GM21390 (cell line): ENCODE measurements around the gene CRB1.
"Not testable (repeated sequence)": the region's sequence is repeated elsewhere in the genome, so short reads cannot be mapped to it uniquely, and the experiment has no call there.

Experiments
- ATAC-seq: cut with Tn5 transposase; IDR thresholded peaks from one replicate; pipeline ENCODE4 v1.9.1; 2021; ENCODE audit not compliant: unreplicated experiment

The CRB1 gene

GRCh38 chr1:197453376-197454058 is 185.5 kb downstream of the CRB1 start:
- no peak for ATAC-seq

- ATAC-seq, result no peak
Observed at GRCh38 chr1:197462539-197462938, 194.5 kb downstream of the CRB1 start.

GRCh38 chr1:197463142-197463541 is 195.1 kb downstream of the CRB1 start:
- no peak for ATAC-seq

GRCh38 chr1:197464044-197464443 is 196.0 kb downstream of the CRB1 start:
- ATAC-seq, result no peak

- ATAC-seq, result no peak
Observed at GRCh38 chr1:197465528-197466327, 197.7 kb downstream of the CRB1 start.

GRCh38 chr1:197466813-197467212 is 198.8 kb downstream of the CRB1 start:
- no peak for ATAC-seq

GRCh38 chr1:197467881-197468280 is 199.8 kb downstream of the CRB1 start:
- ATAC-seq, result no peak

GRCh38 chr1:197468543-197469175 is 200.6 kb downstream of the CRB1 start:
- ATAC-seq, result no peak

- ATAC-seq, result no peak
Observed at GRCh38 chr1:197469620-197470210, 201.7 kb downstream of the CRB1 start.

GRCh38 chr1:197470330-197470729 is 202.3 kb downstream of the CRB1 start:
- no peak for ATAC-seq

- no peak for ATAC-seq
Observed at GRCh38 chr1:197471248-197471985, 203.4 kb downstream of the CRB1 start.

- ATAC-seq, result no peak
Observed at GRCh38 chr1:197472141-197472540, 204.1 kb downstream of the CRB1 start.

- no peak for ATAC-seq
Observed at GRCh38 chr1:197480446-197480845, 212.4 kb downstream of the CRB1 start.

- no peak for ATAC-seq
Observed at GRCh38 chr1:197481101-197481500, 213.0 kb downstream of the CRB1 start.

- no peak for ATAC-seq
Observed at GRCh38 chr1:197485790-197486189, 217.7 kb downstream of the CRB1 start.

- ATAC-seq, result no peak
Observed at GRCh38 chr1:197486946-197487345, 218.9 kb downstream of the CRB1 start.

- not testable (repeated sequence) for ATAC-seq
Observed at GRCh38 chr1:197491505-197491904, 223.5 kb downstream of the CRB1 start.

- no peak for ATAC-seq
Observed at GRCh38 chr1:197496722-197497121, 228.7 kb downstream of the CRB1 start.

- ATAC-seq, result no peak
Observed at GRCh38 chr1:197510691-197511378, 242.8 kb downstream of the CRB1 start.

GRCh38 chr1:197515421-197515820 is 247.4 kb downstream of the CRB1 start:
- ATAC-seq, result no peak
